Gastrocnemius medialis (tissue), 4 donors: ENCODE measurements around the gene SAMD4A. TPM values are rescaled to one million over a fixed set of nuclear protein-coding genes. Genes with fewer than 3 reads are reported as not detected.
A peak's percentile ranks its signal among the peaks of the same experiment; 100 is the strongest.

ENCODE experiments used
- ATAC-seq, 2 donors: fragments of 150-250 bp; one replicate each; pipeline ENCODE4 v1.9.1; 2016
- DNase-seq, 2 donors: peaks; one replicate each; pipeline ENCODE4 v3.0.0-alpha.2; 2019
- H3K27ac ChIP-seq, 4 donors: fragments of 200-600 bp; sonication (generic); 1 replicate in 1 of 4; 2 replicates in 3 of 4; pipeline ENCODE4 v1.5.1; 2016 to 2018; ENCODE audit warnings: mild to moderate bottlenecking in 2 of 4, moderate library complexity in 1 of 4
- H3K27me3 ChIP-seq, 3 donors: fragments of 200-600 bp; sonication (generic) in 2 of 3; 1 replicate in 1 of 3; 2 replicates in 2 of 3; pipeline versions ENCODE4 v1.5.1 to v1.6.0; 2016 to 2019; ENCODE audit warnings: mild to moderate bottlenecking in 1 of 3, moderate library complexity in 1 of 3
- H3K36me3 ChIP-seq, 2 donors: fragments of 200-600 bp; sonication (generic) in 1 of 2; one replicate each; pipeline ENCODE4 v1.5.1; 2017 to 2018
- H3K4me1 ChIP-seq, 2 donors: fragments of 200-600 bp; sonication (generic) in 1 of 2; one replicate each; pipeline ENCODE4 v1.5.1; 2016 to 2017; ENCODE audit warnings: mild to moderate bottlenecking in 2 of 2
- H3K4me3 ChIP-seq, 4 donors: fragments of 200-600 bp; sonication (generic) in 3 of 4; 1 replicate in 1 of 4; 2 replicates in 3 of 4; pipeline ENCODE4 v1.5.1; 2016 to 2019; ENCODE audit warnings: mild to moderate bottlenecking in 2 of 4
- H3K9me3 ChIP-seq, 3 donors: fragments of 200-600 bp; sonication (generic) in 2 of 3; 1 replicate in 1 of 3; 2 replicates in 2 of 3; pipeline ENCODE4 v1.5.1; 2016 to 2019
- POLR2A ChIP-seq, 2 donors: fragments of 450-650 bp; IDR thresholded peaks; one replicate each; pipeline ENCODE4 v1.6.1; 2017; ENCODE audit warnings: antibody characterized with exemption in 2 of 2, mild to moderate bottlenecking in 2 of 2, moderate library complexity in 2 of 2
- in situ Hi-C, 4 donors: fragments of 200-750 bp; cut with MboI; loops; one replicate each; pipeline versions ENCODE4 v1.15.0 to v1.8.0; 2017; ENCODE audit warnings: low sequenced_read_pairs in 4 of 4
- intact Hi-C: fragments of 100-400 bp; cut with DNase I; formaldehyde crosslinking; loops from one replicate; pipeline ENCODE4 v1.15.1; 2023; ENCODE audit warnings: low total_unique reads
- total RNA-seq, 4 donors: library from RNA; depleted of rRNA; stranded (reverse); fragments of >200 nt; gene quantifications; one replicate each; pipeline versions ENCODE4 v1.1.0 to v1.2.3, GENCODE V29; 2016
- TF ChIP-seq, protein P1 (sequence below), 5 experiments: fragments of 450-650 bp in 3 of 5; fragments of 200-600 bp in 2 of 5; sonication (generic) in 2 of 5; IDR thresholded peaks in 4 of 5; conservative IDR thresholded peaks in 1 of 5; 1 replicate in 4 of 5; 2 replicates in 1 of 5; pipeline ENCODE4 v1.5.1; 2016 to 2019; ENCODE audit warnings: antibody characterized with exemption in 5 of 5, mild to moderate bottlenecking in 3 of 5, moderate library complexity in 3 of 5

Gene SAMD4A
- total RNA-seq, 4 donors from 2014 or later, result 26.4 to 48.0 (median 42.2) TPM

- Histone ChIP-seq H3K9me3 (no peaks in the 10 kb centered on the region), H3K4me1 (peaks cover 43 to 46% of the 10 kb centered on the region in 2 donors), H3K27ac (peak overlapping the region; percentile 83 to 94 (median 88)), H3K27me3 (no peaks in the 10 kb centered on the region), H3K36me3 (peaks cover 0 to 24% of the 10 kb centered on the region in 2 donors), H3K4me3 (no peak overlapping the region)
- TF ChIP-seq POLR2A (IDR thresholded peaks at IDR 0.05), result no peak
- TF ChIP-seq, protein P1, sequence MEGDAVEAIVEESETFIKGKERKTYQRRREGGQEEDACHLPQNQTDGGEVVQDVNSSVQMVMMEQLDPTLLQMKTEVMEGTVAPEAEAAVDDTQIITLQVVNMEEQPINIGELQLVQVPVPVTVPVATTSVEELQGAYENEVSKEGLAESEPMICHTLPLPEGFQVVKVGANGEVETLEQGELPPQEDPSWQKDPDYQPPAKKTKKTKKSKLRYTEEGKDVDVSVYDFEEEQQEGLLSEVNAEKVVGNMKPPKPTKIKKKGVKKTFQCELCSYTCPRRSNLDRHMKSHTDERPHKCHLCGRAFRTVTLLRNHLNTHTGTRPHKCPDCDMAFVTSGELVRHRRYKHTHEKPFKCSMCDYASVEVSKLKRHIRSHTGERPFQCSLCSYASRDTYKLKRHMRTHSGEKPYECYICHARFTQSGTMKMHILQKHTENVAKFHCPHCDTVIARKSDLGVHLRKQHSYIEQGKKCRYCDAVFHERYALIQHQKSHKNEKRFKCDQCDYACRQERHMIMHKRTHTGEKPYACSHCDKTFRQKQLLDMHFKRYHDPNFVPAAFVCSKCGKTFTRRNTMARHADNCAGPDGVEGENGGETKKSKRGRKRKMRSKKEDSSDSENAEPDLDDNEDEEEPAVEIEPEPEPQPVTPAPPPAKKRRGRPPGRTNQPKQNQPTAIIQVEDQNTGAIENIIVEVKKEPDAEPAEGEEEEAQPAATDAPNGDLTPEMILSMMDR (IDR thresholded peaks at IDR 0.05 in 4 of 5, conservative IDR thresholded peaks at IDR 0.05 in 1 of 5), result no peak
- intact Hi-C loops, result no loop called here
- in situ Hi-C loops, result no loop called here
- ATAC-seq (no peak), DNase-seq (no peak)
These were observed 201.7 kb downstream of the SAMD4A start for GRCh38 chr14:54768501-54769129.

DNA sequence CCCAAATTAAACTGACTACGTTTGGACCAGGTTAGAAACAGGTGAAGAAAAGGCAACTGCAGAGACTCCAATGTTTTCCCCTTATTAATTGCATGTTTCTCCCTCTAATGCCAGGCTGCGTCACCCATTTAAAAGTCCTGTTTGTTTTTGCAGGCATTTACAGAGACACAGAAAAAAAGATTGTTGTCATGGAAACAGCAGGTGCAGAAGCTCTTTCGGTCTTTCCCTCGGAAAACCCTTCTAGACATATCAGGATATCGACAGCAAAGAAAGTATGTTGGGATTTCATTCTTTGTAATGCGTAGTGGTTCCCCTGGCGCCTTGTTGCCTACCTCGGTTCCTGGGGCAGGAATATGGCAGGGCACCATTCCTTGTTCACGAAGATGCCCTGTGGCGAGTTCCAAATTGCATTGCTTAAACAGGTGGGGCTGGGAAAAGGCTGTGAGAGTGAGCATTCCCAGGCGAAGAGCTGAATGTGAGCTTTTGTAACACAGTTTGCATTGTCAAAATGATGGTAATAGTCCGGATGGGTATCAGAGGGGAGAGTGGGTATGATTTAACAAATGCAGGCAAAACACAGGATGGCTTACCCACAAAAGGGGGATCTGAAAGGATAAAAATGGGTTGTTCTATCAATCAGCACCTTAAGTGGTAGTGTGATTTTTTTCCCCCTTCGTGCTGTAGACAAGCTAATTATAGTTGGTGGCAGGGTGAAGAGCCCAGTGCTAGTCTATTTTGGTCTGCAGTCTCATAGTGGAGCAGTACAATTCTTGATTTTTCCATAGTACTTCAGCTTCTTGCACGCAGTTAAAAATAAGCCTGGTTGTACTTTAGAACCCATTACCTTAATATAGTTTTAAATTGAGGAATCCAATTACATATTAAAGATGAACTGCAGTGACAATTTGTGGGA lies 203.3 kb downstream of the SAMD4A start:
- in situ Hi-C loops, result loop anchor here (5.0 to 10.0 kb wide), 5 partner anchors 75 to 205 kb away; partner anchors contain the start of gene SAMD4A (in 1 of the 4)

GRCh38 chr14:54771411-54772027 lies 204.6 kb downstream of the SAMD4A start:
- ATAC-seq (no peak), DNase-seq (peak in 1 of 2 donors; percentile 37)
- Histone ChIP-seq H3K27me3 (no peaks in the 10 kb centered on the region), H3K27ac (peak overlapping the region; percentile 83 to 94 (median 88)), H3K9me3 (no peaks in the 10 kb centered on the region), H3K4me1 (peaks cover 66 to 68% of the 10 kb centered on the region in 2 donors), H3K4me3 (no peak overlapping the region), H3K36me3 (no peaks in the 10 kb centered on the region)
- intact Hi-C loops, result loop anchor here (2.0 to 5.0 kb wide), 4 partner anchors 36 to 119 kb away; no protein-coding TSS in a partner anchor
- TF ChIP-seq, protein P1 (IDR thresholded peaks at IDR 0.05 in 4 of 5, conservative IDR thresholded peaks at IDR 0.05 in 1 of 5), result no peak
- TF ChIP-seq POLR2A (IDR thresholded peaks at IDR 0.05), result no peak
- in situ Hi-C loops, result loop anchor here (5.0 to 10.0 kb wide), 5 partner anchors 77 to 207 kb away; partner anchors contain the start of gene SAMD4A (in 1 of the 4)

More for the DNA sequence above, 203.3 kb downstream of the SAMD4A start:
- Histone ChIP-seq H3K4me1 (peaks cover 53 to 57% of the 10 kb centered on the region in 2 donors), H3K4me3 (no peak overlapping the region), H3K36me3 (peaks cover 0 to 8% of the 10 kb centered on the region in 2 donors), H3K27ac (peak overlapping the region; percentile 83 to 94 (median 88)), H3K27me3 (no peaks in the 10 kb centered on the region), H3K9me3 (no peaks in the 10 kb centered on the region)
- TF ChIP-seq POLR2A (IDR thresholded peaks at IDR 0.05), result no peak
- TF ChIP-seq, protein P1 (IDR thresholded peaks at IDR 0.05 in 4 of 5, conservative IDR thresholded peaks at IDR 0.05 in 1 of 5), result no peak
- DNase-seq (peak in 1 of 2 donors; percentile 25), ATAC-seq (peak; percentile 70)
- intact Hi-C loops, result loop anchor here (1.0 to 5.0 kb wide), 3 partner anchors 32 to 41 kb away; no protein-coding TSS in a partner anchor

GRCh38 chr14:54772451-54772881 lies 205.5 kb downstream of the SAMD4A start:
- no peaks in the 10 kb centered on the region for H3K36me3 ChIP-seq

More at GRCh38 chr14:54772451-54772881, 205.5 kb downstream of the SAMD4A start:
- Histone ChIP-seq H3K27me3 (no peaks in the 10 kb centered on the region), H3K9me3 (no peaks in the 10 kb centered on the region), H3K4me3 (no peak overlapping the region), H3K4me1 (peaks cover 73 to 74% of the 10 kb centered on the region in 2 donors), H3K27ac (peak overlapping the region; percentile 83 to 94 (median 88))
- no peak for DNase-seq
- in situ Hi-C loops (loop anchor here (5.0 to 10.0 kb wide), 5 partner anchors 78 to 208 kb away; partner anchors contain the start of gene SAMD4A (in 1 of the 4)), intact Hi-C loops (loop anchor here (2.0 to 5.0 kb wide), 3 partner anchors 35 to 120 kb away; no protein-coding TSS in a partner anchor)
- ATAC-seq, result no peak
- TF ChIP-seq, protein P1 (IDR thresholded peaks at IDR 0.05 in 4 of 5, conservative IDR thresholded peaks at IDR 0.05 in 1 of 5), result no peak
- no peak for TF ChIP-seq POLR2A (IDR thresholded peaks at IDR 0.05)
